ENCODE measurements around the gene SEMA5B. TPM values are rescaled to one million over a fixed set of nuclear protein-coding genes. Genes with fewer than 3 reads are reported as not detected.

SEMA5B gene
- total RNA-seq, 2 donors from 2014 or later: 0.51 to 3.5 TPM

DNA sequence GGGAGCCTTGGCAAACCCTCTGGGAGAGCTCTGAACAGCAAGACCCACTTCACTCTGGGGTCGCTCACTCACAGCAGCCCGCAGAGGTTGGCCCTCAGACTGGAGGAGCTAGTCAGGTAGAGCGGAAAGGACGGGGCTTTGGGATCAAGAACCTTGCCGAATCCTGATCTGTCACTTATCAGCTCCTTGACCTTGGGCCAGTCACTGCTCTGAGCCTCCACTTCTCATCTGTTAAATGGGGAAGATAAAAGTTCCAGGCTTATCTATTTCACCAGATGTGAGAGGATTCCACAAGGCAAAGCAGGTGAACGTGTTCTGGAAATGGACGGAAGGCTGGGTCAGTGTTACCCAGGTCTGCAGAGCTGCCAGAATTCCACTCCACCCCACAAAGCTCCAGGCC lies 29.4 kb downstream of the SEMA5B start:
- no peak for TF ChIP-seq CTCF (IDR thresholded peaks at IDR 0.05)
- peaks cover 0 to 19% of the 10 kb centered on the region in 2 donors for H3K4me1 ChIP-seq
- H3K27me3 ChIP-seq: no peaks in the 10 kb centered on the region
- H3K36me3 ChIP-seq: no peaks in the 10 kb centered on the region
- no peak overlapping the region for H3K4me3 ChIP-seq
- no peaks in the 10 kb centered on the region for H3K9me3 ChIP-seq
- H3K27ac ChIP-seq: no peak overlapping the region
- no peak for DNase-seq (ENCODE audit: low spot score)

DNA sequence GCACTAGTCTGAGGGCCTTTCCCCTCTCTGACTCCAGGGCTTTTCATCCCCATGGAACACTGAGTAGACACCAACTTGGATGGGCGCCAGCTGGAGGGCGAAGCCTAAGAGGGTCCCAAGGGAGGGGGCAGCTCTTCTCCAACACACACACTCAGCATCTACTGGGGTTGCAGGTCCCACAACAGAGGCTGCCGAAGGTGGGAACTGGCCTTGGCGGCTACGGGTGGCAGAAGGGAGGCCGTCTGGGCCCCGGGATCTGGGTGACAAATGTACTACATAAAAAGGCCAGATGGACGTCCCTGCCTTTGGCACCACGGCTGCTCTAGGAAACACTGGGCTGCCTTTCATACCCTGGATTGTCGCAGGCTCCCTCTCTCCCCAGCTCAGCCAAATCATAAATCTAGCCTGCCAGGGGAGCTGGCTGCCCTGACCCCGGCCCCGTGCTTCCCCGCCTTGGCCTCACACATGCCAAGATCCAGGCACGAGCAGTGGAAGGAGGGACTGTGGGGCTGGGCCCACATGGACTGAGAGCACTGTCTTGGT lies 31.5 kb downstream of the SEMA5B start:
- peak overlapping the region in 1 of 2 donors; percentile 3 for H3K27ac ChIP-seq
- TF ChIP-seq CTCF (IDR thresholded peaks at IDR 0.05): no peak

DNA sequence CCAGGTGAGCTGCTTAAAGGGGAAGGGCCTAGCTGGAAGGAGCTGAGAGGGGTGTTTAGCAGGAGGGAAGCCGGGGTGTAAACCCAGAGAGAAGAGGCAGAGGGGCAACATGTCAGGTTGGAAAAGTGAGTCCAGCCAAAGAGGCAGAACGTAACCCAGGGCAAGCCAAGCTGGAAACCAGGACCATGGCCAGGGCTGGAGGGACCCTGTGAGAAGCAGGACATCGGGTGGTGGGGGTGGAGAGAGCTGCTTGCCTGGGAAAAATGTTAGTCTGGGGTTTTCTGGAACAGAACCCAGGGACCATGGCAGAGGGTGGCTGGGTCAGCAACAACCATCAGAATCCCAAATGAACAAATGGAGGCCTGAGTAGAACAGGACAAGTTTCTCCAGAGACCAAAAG lies 32.6 kb downstream of the SEMA5B start:
- DNase-seq (ENCODE audit: low spot score): no peak
- H3K27me3 ChIP-seq: no peaks in the 10 kb centered on the region
- no peak overlapping the region for H3K4me3 ChIP-seq
- H3K9me3 ChIP-seq: no peaks in the 10 kb centered on the region
- TF ChIP-seq CTCF (IDR thresholded peaks at IDR 0.05): no peak
- peaks cover 4 to 34% of the 10 kb centered on the region in 2 donors for H3K4me1 ChIP-seq
- no peak overlapping the region for H3K27ac ChIP-seq
- H3K36me3 ChIP-seq: no peaks in the 10 kb centered on the region

More for the DNA sequence above, 31.5 kb downstream of the SEMA5B start:
- Histone ChIP-seq H3K4me1 (peaks cover 4 to 34% of the 10 kb centered on the region in 2 donors), H3K36me3 (no peaks in the 10 kb centered on the region), H3K9me3 (no peaks in the 10 kb centered on the region), H3K27me3 (no peaks in the 10 kb centered on the region), H3K4me3 (no peak overlapping the region)
- no peak for DNase-seq (ENCODE audit: low spot score)

- no peak for TF ChIP-seq CTCF (IDR thresholded peaks at IDR 0.05)
- DNase-seq (ENCODE audit: low spot score): no peak
- Histone ChIP-seq H3K4me1 (peaks cover 4 to 44% of the 10 kb centered on the region in 2 donors), H3K9me3 (no peaks in the 10 kb centered on the region), H3K27ac (no peak overlapping the region), H3K4me3 (no peak overlapping the region), H3K27me3 (no peaks in the 10 kb centered on the region), H3K36me3 (no peaks in the 10 kb centered on the region)
These were observed 34.2 kb downstream of the SEMA5B start for GRCh38 chr3:122993124-122993978.

DNA sequence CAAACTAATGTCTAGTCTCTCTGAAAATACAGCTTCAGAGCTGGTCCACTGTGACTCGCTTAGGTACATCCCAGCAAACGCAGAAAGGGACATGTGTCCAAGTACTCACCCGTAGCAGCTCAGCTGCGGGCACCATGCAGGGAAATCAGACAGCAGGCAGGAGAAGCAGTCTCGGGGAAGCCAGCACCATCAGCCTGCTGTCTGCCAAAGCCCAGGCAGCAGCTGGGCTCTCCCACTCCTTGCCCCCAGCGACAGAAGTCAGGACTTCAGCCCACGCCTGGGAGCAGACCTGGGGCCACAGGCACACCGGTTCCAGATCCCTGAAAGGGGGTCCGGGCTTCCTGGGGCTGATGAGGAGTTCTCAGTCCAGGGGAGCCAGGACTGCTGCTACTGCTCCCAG lies 34.9 kb downstream of the SEMA5B start:
- no peaks in the 10 kb centered on the region for H3K27me3 ChIP-seq

More for the DNA sequence above, 34.9 kb downstream of the SEMA5B start:
- Histone ChIP-seq H3K9me3 (no peaks in the 10 kb centered on the region), H3K4me3 (no peak overlapping the region), H3K27ac (no peak overlapping the region), H3K4me1 (peaks cover 4 to 44% of the 10 kb centered on the region in 2 donors), H3K36me3 (no peaks in the 10 kb centered on the region)
- no peak for TF ChIP-seq CTCF (IDR thresholded peaks at IDR 0.05)
- DNase-seq (ENCODE audit: low spot score): no peak

All from right atrium auricular region (tissue), 2 donors.